GM10266 (cell line): ENCODE measurements around the gene RPTN.

Experiments used
- DNase-seq: peaks from one replicate; pipeline ENCODE4 v3.0.0; 2012; ENCODE audit errors: extremely low spot score
- TF ChIP-seq, protein P1 (sequence below): IDR thresholded peaks from 2 replicates; pipeline ENCODE4 v1.5.1; 2012; ENCODE audit warnings: mild to moderate bottlenecking, low read depth; ENCODE audit not compliant: control insufficient read depth, insufficient read depth; ENCODE audit errors: missing control alignments

Gene RPTN

DNA sequence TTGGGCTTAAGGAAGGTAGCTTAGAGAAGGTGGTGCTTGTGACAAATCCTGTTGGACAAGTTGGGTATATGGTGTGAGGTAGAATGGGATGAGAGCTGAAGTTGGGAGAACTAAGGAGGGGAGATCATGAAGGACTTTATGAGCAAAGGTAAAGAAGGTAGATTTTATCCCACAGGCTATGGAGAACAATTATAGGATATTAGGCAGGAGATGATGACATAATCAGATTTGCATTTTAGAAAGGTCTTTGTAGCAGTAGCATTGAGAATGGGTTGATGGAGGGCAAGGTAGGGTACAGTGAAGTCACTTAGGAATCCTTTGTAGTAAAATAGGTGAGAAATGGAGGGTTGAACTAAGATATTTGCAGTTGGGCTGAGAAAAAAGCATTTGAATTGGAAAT is 28.8 kb downstream of the RPTN start:
- DNase-seq = no peak

DNA sequence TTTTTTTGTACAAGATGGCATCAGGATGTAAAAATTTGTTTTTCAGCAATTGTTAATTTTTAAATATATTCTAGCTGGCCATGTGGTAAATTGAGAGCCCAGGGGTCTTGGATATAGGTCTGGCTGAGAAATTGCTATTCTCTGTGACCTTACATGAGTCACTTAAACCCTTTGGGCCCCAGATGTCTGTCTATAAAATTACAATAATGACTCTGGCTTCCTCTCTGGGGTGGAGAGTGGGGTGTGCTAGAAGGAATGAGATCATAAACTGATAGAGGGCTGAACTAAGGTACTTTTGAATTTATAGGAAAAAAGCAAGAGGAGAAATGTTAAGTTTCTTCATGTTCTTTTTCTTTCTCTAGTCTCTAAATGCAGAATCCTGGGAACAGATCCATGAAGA is 31.4 kb downstream of the RPTN start:
- no peak for DNase-seq
- TF ChIP-seq, protein P1, sequence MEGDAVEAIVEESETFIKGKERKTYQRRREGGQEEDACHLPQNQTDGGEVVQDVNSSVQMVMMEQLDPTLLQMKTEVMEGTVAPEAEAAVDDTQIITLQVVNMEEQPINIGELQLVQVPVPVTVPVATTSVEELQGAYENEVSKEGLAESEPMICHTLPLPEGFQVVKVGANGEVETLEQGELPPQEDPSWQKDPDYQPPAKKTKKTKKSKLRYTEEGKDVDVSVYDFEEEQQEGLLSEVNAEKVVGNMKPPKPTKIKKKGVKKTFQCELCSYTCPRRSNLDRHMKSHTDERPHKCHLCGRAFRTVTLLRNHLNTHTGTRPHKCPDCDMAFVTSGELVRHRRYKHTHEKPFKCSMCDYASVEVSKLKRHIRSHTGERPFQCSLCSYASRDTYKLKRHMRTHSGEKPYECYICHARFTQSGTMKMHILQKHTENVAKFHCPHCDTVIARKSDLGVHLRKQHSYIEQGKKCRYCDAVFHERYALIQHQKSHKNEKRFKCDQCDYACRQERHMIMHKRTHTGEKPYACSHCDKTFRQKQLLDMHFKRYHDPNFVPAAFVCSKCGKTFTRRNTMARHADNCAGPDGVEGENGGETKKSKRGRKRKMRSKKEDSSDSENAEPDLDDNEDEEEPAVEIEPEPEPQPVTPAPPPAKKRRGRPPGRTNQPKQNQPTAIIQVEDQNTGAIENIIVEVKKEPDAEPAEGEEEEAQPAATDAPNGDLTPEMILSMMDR = no peak

More for the DNA sequence above, 28.8 kb downstream of the RPTN start:
- TF ChIP-seq, protein P1 = no peak

GRCh38 chr1:152125834-152126443 is 33.1 kb downstream of the RPTN start:
- TF ChIP-seq, protein P1 = no peak
- DNase-seq = no peak

DNA sequence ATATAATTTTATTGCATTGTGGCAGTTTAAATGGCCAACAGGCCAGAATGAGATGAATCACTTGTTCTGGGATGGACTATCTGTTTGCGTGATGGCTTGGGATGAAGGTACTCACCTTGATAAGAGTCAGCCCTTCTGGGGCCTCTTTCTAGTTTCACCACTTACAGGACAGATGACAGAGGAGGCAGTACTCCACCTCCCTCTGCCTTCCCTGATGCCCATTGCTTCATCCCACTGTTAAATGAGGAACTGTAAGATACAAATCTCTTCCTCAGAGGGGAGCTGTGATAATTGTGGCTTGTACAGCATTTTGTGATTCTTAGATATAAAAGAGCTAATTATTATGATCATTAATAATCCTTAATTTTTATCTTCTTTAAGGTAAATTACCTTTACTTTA is 40.1 kb downstream of the RPTN start:
- DNase-seq = no peak
- TF ChIP-seq, protein P1 = no peak

GRCh38 chr1:152115344-152115743 is 43.7 kb downstream of the RPTN start, which contains the start of gene TCHH:
TSS of gene TCHH (minus strand) at chr1:152115444. CDS start at chr1:152114080, 1,364 bp downstream.
- TF ChIP-seq, protein P1 = no peak
- no peak for DNase-seq

GRCh38 chr1:152112885-152113432 is 46.1 kb downstream of the RPTN start:
- no peak for DNase-seq
- TF ChIP-seq, protein P1 = no peak

DNA sequence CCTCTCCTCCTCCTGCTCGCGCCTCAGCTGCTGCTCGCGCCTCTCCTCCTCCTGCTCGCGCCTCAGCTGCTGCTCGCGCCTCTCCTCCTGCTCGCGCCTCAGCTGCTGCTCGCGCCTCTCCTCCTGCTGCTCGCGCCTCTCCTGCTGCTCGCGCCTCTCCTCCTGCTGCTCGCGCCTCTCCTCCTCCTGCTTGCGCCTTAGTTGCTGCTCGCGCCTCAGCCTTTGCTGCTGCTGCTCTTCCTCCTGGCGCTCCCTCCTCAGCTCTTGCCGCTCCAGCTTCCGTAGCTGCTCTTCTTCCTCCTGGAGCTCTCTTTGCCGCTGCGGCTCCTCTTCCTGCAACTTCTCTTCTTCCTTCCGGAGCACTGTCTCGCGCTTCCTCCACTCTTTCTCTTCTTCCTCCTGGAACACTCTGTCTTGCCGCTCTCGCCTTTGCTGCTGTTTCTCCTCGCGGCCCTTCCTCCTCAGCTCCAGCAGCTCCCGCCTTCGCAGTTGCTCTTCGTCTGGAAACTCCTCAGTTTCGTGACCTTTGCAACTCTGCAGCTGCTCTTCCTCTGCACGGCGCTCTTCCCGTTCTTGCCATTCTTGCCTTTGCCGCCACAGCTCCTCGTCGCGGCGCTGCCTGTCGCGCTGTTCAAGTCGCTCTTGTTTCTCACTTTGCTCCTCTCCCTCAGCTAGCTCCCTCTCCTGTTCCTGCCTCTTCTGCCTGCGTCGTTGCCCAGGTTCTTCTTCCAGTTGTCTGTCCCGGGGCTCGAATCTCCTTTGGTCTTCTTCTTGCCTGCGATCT is 46.7 kb downstream of the RPTN start:
- no peak for DNase-seq
- TF ChIP-seq, protein P1 = no peak
